OCI-LY7 (cell line): ENCODE results near the gene LZTR1.

ENCODE experiments used
- CTCF ChIP-seq: fragments of 200-600 bp; sonication (generic); conservative IDR thresholded peaks from 2 replicates; pipeline ENCODE4 v1.5.1; 2014; ENCODE audit warnings: mild to moderate bottlenecking, antibody characterized with exemption, low read length, moderate library complexity, mixed read lengths
- EZH2phosphoT487 ChIP-seq: fragments of 200-600 bp; sonication (generic); IDR thresholded peaks from 2 replicates; pipeline ENCODE4 v1.6.1; 2018; ENCODE audit warnings: low read depth, borderline replicate concordance, mild to moderate bottlenecking, mixed run types, antibody characterized with exemption, low read length, moderate library complexity, mixed read lengths

- no peak for TF ChIP-seq CTCF
- TF ChIP-seq EZH2phosphoT487, result no peak
Observed at GRCh38 chr22:21012446-21013407, 30.6 kb downstream of the LZTR1 start.
